Neutrophil (primary cell): Measurements from ENCODE around the gene TUBG2.
A peak's percentile ranks its signal among the peaks of the same experiment; 100 is the strongest.
"Not testable (repeated sequence)": the region's sequence is repeated elsewhere in the genome, so short reads cannot be mapped to it uniquely, and the experiment has no call there.

ENCODE experiments used
- H3K27ac ChIP-seq: fragments of 200-600 bp; sonication (generic); 2 replicates; pipeline ENCODE4 v1.5.1; 2016; ENCODE audit warnings: mild to moderate bottlenecking, moderate library complexity
- H3K27me3 ChIP-seq: fragments of 200-600 bp; sonication (generic); 2 replicates; pipeline ENCODE4 v1.6.0; 2016; ENCODE audit warnings: mild to moderate bottlenecking
- H3K36me3 ChIP-seq: fragments of 200-600 bp; sonication (generic); 2 replicates; pipeline ENCODE4 v1.5.1; 2017
- H3K4me1 ChIP-seq, 2 experiments: fragments of 200-600 bp in 1 of 2; sonication (generic) in 1 of 2; 1 replicate in 1 of 2; 2 replicates in 1 of 2; pipeline versions ENCODE4 v1.5.1 to v1.6.1; 2013 to 2016; ENCODE audit warnings: low read depth in 1 of 2, low read length in 1 of 2, mild to moderate bottlenecking in 1 of 2, moderate library complexity in 1 of 2; ENCODE audit not compliant: control insufficient read depth in 1 of 2, insufficient read depth in 1 of 2
- H3K4me3 ChIP-seq, 2 experiments: fragments of 200-600 bp in 1 of 2; sonication (generic) in 1 of 2; 1 replicate in 1 of 2; 2 replicates in 1 of 2; pipeline ENCODE4 v1.5.1; 2013 to 2016; ENCODE audit warnings: low read depth in 1 of 2, low read length in 1 of 2, mild to moderate bottlenecking in 1 of 2, moderate library complexity in 1 of 2
- H3K9me3 ChIP-seq: fragments of 200-600 bp; sonication (generic); 2 replicates; pipeline ENCODE4 v1.5.1; 2016
- TF ChIP-seq, protein P1 (sequence below): fragments of 200-600 bp; sonication (generic); IDR thresholded peaks from 2 replicates; pipeline ENCODE4 v1.5.1; 2016; ENCODE audit warnings: antibody characterized with exemption

Gene TUBG2

DNA sequence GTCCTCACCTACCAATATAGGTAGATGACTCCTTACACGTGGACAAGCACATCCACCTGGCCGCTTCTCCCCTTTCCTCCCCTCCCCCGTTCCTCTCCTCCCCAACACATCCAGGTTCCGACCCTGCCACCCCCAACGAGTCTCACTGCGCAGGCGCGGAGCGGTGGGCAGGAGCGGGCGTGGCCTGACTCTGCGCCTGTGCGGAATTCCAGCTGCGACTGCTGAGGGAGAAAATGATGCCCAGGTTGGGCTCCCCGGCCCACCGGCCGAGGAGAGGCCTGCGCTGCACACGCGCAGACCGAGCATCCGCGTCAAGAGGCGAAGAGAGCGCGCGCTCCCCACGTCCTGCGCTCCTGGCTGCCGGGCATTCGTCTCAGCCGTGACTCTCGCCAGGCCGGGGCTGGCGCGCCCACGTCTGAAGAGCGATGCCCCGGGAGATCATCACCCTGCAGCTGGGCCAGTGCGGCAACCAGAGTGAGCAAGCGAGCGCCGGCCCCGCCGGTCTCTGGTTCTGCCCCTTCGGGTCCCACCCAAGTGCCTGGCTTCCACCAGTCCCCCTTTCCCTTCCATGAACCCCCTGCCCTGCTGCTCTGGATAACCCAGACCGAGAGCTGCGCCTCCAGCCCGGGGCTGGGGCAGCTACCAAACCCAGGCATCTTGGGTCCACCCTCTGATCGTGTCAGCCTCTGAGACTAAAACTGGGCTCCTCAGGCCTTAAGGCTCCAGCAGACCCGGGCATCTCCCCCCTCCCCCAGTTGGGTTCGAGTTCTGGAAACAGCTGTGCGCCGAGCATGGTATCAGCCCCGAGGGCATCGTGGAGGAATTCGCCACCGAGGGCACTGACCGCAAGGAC is at the start of gene TUBG2:
TUBG2 (plus strand) TSS at position 206 of the 853 bp plus-strand sequence; CDS start at position 426, 220 bp downstream.
- TF ChIP-seq, protein P1, sequence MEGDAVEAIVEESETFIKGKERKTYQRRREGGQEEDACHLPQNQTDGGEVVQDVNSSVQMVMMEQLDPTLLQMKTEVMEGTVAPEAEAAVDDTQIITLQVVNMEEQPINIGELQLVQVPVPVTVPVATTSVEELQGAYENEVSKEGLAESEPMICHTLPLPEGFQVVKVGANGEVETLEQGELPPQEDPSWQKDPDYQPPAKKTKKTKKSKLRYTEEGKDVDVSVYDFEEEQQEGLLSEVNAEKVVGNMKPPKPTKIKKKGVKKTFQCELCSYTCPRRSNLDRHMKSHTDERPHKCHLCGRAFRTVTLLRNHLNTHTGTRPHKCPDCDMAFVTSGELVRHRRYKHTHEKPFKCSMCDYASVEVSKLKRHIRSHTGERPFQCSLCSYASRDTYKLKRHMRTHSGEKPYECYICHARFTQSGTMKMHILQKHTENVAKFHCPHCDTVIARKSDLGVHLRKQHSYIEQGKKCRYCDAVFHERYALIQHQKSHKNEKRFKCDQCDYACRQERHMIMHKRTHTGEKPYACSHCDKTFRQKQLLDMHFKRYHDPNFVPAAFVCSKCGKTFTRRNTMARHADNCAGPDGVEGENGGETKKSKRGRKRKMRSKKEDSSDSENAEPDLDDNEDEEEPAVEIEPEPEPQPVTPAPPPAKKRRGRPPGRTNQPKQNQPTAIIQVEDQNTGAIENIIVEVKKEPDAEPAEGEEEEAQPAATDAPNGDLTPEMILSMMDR = no peak

DNA sequence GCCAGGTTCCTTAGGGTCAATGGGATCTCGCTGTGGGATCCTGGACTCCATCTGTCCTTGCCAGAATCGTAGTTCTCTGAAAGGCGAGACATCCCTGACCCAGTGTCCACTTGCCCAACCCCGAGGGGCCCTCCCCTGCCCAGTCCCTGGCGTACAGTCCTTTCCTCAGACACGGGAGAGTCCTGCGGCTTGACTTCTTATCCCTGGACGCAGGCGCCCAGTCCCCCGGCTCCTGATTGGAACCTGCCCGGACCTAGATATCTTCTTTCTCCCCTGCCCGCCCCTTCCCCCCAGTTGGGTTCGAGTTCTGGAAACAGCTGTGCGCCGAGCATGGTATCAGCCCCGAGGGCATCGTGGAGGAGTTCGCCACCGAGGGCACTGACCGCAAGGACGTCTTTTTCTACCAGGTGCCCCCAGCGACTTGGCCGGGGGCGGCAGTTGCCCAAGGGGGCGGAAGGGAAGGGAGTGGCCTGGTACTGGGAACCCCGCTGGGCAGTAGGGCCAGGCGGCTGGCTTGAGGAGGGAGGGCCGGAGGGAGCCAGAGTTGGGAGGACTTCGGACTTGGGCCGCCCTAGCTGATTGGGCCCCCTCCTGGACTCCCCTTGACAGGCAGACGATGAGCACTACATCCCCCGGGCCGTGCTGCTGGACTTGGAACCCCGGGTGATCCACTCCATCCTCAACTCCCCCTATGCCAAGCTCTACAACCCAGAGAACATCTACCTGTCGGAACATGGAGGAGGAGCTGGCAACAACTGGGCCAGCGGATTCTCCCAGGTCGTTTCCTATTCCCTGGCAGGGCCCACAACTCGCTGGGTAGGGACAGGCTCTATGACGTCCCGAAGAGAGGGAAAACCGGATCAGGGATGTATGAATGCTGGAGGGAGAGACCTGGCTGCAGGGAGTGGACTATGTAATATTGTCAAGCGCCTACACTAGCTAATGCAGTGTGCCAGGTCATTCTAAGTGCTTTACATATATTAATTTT is 49.0 kb upstream of the TUBG2 start:
- peak overlapping the region; percentile 94 for H3K27ac ChIP-seq
- H3K4me3 ChIP-seq = peak overlapping the region; percentile 86 to 96
- not testable (repeated sequence) for H3K27me3 ChIP-seq, H3K9me3 ChIP-seq
- H3K4me1 ChIP-seq = peaks cover 32 to 39% of the 10 kb centered on the region in 2 experiments
- peaks cover 28% of the 10 kb centered on the region for H3K36me3 ChIP-seq

More for the DNA sequence above, at the start of gene TUBG2:
- no peak within 1 kb of the TSS for H3K27ac ChIP-seq
- H3K9me3 ChIP-seq = no peaks in the 10 kb centered on the region
- no peaks in the 10 kb centered on the region for H3K36me3 ChIP-seq
- peak within 1 kb of the TSS; percentile 64 to 65 for H3K4me3 ChIP-seq
- H3K27me3 ChIP-seq = peaks cover 71% of the 10 kb centered on the region
- H3K4me1 ChIP-seq = peaks cover 10 to 11% of the 10 kb centered on the region in 2 experiments

DNA sequence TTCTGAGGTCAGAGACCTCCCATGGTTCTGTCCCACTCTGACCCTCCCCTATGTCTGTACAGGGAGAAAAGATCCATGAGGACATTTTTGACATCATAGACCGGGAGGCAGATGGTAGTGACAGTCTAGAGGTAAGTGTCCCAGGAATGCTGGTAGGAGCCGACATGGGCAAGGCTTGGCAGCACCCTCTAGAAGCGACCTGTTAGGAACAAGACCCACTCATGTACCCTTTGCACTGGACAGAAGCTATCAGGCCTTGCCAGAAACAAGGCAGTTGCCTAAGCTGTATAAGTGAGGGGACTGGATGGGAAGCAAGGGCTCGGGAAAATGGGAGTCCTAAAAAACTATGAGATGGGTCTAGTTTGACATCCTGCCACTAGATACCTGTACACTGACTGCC is 47.1 kb upstream of the TUBG2 start:
- no peaks in the 10 kb centered on the region for H3K27me3 ChIP-seq
- TF ChIP-seq, protein P1 = no peak
- no peak overlapping the region for H3K4me3 ChIP-seq
- peaks cover 33% of the 10 kb centered on the region for H3K36me3 ChIP-seq
- no peak overlapping the region for H3K27ac ChIP-seq
- H3K4me1 ChIP-seq = peaks cover 27 to 33% of the 10 kb centered on the region in 2 experiments
- no peaks in the 10 kb centered on the region for H3K9me3 ChIP-seq

DNA sequence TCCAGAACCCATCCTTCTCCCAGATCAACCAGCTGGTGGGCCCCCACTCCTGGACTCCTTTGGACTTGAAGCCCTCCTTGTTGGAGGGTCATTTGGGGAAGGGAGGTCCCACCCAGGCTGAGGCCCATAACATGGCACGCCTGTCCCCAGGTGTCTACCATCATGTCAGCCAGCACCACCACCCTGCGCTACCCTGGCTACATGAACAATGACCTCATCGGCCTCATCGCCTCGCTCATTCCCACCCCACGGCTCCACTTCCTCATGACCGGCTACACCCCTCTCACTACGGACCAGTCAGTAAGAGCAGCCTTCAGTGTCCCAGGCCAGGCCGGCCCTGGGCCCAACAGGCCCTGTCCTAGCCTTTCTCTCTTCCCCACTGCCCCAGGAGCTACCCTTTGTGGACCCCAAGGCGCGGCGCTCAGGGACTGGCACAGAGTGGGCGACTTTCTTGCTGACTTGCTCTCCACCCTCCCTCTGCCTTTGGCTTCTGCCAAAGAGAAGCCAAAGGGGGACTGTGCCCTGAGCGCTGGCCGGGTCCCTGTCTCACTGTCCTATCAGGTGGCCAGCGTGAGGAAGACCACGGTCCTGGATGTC is 45.3 kb upstream of the TUBG2 start:
- Histone ChIP-seq H3K4me1 (peaks cover 10 to 15% of the 10 kb centered on the region in 2 experiments), H3K4me3 (no peak overlapping the region), H3K27me3 (no peaks in the 10 kb centered on the region), H3K27ac (no peak overlapping the region), H3K9me3 (no peaks in the 10 kb centered on the region), H3K36me3 (peaks cover 33% of the 10 kb centered on the region)
- TF ChIP-seq, protein P1 = no peak

DNA sequence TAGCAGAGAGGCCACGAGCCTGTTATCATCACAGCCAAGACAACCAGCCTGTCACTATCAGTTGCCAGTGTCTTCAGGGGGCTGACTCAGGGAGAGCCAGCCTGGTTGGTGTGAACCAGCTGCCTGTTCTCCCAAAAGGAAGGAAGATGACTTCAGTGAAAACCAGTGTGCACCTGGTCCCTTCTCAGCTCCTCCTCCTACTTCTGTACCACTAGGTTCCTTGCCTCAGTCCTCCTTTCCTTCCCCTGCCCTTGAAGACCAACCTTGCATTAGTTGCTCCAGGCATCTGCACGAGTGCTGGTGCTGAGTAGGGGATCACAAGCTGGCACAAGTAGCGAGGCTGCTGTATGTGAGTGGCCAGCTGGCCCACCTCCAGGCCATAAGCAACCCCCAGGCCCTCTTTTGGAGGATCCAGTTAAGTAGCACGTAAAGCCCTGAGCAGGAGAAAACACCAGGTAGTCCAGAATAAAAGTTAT is 41.1 kb upstream of the TUBG2 start:
- TF ChIP-seq, protein P1 = no peak

More for the DNA sequence above, 41.1 kb upstream of the TUBG2 start:
- H3K4me1 ChIP-seq = no peaks in the 10 kb centered on the region
- H3K27me3 ChIP-seq = no peaks in the 10 kb centered on the region
- H3K27ac ChIP-seq = no peak overlapping the region
- no peak overlapping the region for H3K4me3 ChIP-seq
- peaks cover 23% of the 10 kb centered on the region for H3K36me3 ChIP-seq
- H3K9me3 ChIP-seq = no peaks in the 10 kb centered on the region
